Heart right ventricle (tissue), 16 donors: Measurements from ENCODE around the gene PRRG3. TPM values are rescaled to one million over a fixed set of nuclear protein-coding genes. Genes with fewer than 3 reads are reported as not detected.

Experiments
- ATAC-seq, 8 donors: fragments of 200-7000 bp; cut with Tn5 transposase; one replicate each; pipeline ENCODE4 v1.9.1; 2020; ENCODE audit warnings: mild to moderate bottlenecking in 8 of 8, moderate library complexity in 8 of 8, moderate number of reproducible peaks in 1 of 8
- DNase-seq, 2 donors: peaks; one replicate each; pipeline ENCODE4 v3.0.0-alpha.2; 2020
- H3K27ac ChIP-seq, 10 donors: fragments of 200-600 bp; sonication (generic) in 2 of 10; one replicate each; pipeline versions ENCODE4 v1.5.0 to v1.8.0; 2020 to 2022; ENCODE audit warnings: mild to moderate bottlenecking in 3 of 10
- H3K27me3 ChIP-seq, 7 donors: fragments of 200-600 bp; one replicate each; pipeline ENCODE4 v1.8.0; 2021 to 2022; ENCODE audit warnings: mild to moderate bottlenecking in 2 of 7
- H3K36me3 ChIP-seq, 9 donors: fragments of 200-600 bp; sonication (generic) in 1 of 9; one replicate each; pipeline versions ENCODE4 v1.5.0 to v1.8.0; 2020 to 2022; ENCODE audit warnings: mild to moderate bottlenecking in 2 of 9
- H3K4me1 ChIP-seq, 9 donors: fragments of 200-600 bp; sonication (generic) in 1 of 9; one replicate each; pipeline versions ENCODE4 v1.5.0 to v1.8.0; 2020 to 2022; ENCODE audit warnings: mild to moderate bottlenecking in 4 of 9
- H3K4me3 ChIP-seq, 10 donors: fragments of 200-600 bp; sonication (generic) in 2 of 10; one replicate each; pipeline versions ENCODE4 v1.5.0 to v1.8.0; 2020 to 2022; ENCODE audit warnings: mild to moderate bottlenecking in 7 of 10, moderate library complexity in 2 of 10
- H3K9me3 ChIP-seq, 11 donors: fragments of 200-600 bp in 10 of 11; sonication (generic) in 2 of 11; one replicate each; pipeline versions ENCODE4 v1.5.0 to v1.8.0; 2013 to 2022; ENCODE audit warnings: mild to moderate bottlenecking in 2 of 11, control low read depth in 1 of 11, moderate library complexity in 1 of 11
- WGBS, 2 donors: extraction: QIAGEN DNeasy Blood & Tissue Kit; methylation state at CpG; one replicate each; pipeline ENCODE4 v1.1.7; 2013; ENCODE audit warnings: inconsistent platforms in 1 of 2; 5-methylcytosine and 5-hydroxymethylcytosine counted together
- intact Hi-C, 10 donors: fragments of 100-400 bp; cut with DNase I; formaldehyde crosslinking; loops; one replicate each; pipeline versions ENCODE4 v1.11.1 to v1.14.2; 2022
- long read RNA-seq, 3 donors: library from polyadenylated mRNA; unstranded; transcript quantifications; one replicate each; pipeline ENCODE4 v2.0.0, GENCODE V29; 2020 to 2021
- polyA plus RNA-seq, 2 donors: library from polyadenylated mRNA; stranded (reverse); fragments of 200-250 nt; gene quantifications; one replicate each; pipeline ENCODE4 v1.2.3, GENCODE V29; 2013
- total RNA-seq, 10 donors: library from RNA; stranded (reverse); fragmentation: NEBNext Ultra II Directional in 3 of 10; extraction: Animal tissue kit (Norgen Biotek cat#: 25700) in 3 of 10; gene quantifications; one replicate each; pipeline versions ENCODE4 v1.2.1 to v1.2.4, GENCODE V29; 2021 to 2023
- TF ChIP-seq, protein P1 (sequence below), 9 donors: fragments of 200-600 bp; sonication (generic) in 2 of 9; IDR thresholded peaks; one replicate each; pipeline versions ENCODE4 v1.5.0 to v1.8.0; 2021 to 2022; ENCODE audit warnings: antibody characterized with exemption in 9 of 9, mild to moderate bottlenecking in 5 of 9, moderate library complexity in 1 of 9
- donor health status: Arrhythmogenic right ventricular cardiomyopathy.
- donor health status: ischemic (EF 13 %, LVEDD 7.1; RV severe dilation, severe dysfunction).
- donor health status: healthy with polysubstance abuse.
- donor health status: DM: no; HTN: yes; CAD: no.
- donor health status: DM: no; HTN: no; CAD: no.
- donor health status: ischemic (EF 25% LVEDD 6.9; RV normal size, moderate dysfunction).
- donor health status: ischemic (EF 25% LVEDD 5.7; RV mildly dilated, moderate dysfunction).
- donor health status: healthy.
- donor health status: DM: yes; HTN: yes; CAD: no.
- donor health status: Ischemic cardiomyopathy.
- donor health status: ischemic (EF 35%, LVEDD 5.7; RV mildly dilated, moderate dysfunction).
- donor health status: nonischemic (EF 11% LVEDD 7.7; RV severe dilation, severe dysfunction).
- donor health status: DM: yes; HTN: yes; CAD: no.
- donor health status: PGD.
- donor health status: ischemic (EF 29% LVEDD 5.4; RV normal size, mild dysfunction).
- donor health status: nonischemic (EF 23%, LVEDD 6.1; RV moderate dilation, normal function).

PRRG3 gene
- 1 to 10 TPM; 1.4 to 4.4 (median 2.5) TPM for total RNA-seq
- polyA plus RNA-seq, result 1 to 10 TPM in 1 of 2 donors, under 1 TPM in 1; 0.20 to 1.0 TPM
- long read RNA-seq, donor 1, partial matches to known transcripts, result 0 of 3 reads
- long read RNA-seq, donor 1, other reads (novel, unspliced or antisense), result 1 of 3 reads
- long read RNA-seq, donor 2, partial matches to known transcripts, result 0 of 2 reads
- long read RNA-seq, donor 2, other reads (novel, unspliced or antisense), result 1 of 2 reads
- long read RNA-seq, donor 3, result 0 reads

DNA sequence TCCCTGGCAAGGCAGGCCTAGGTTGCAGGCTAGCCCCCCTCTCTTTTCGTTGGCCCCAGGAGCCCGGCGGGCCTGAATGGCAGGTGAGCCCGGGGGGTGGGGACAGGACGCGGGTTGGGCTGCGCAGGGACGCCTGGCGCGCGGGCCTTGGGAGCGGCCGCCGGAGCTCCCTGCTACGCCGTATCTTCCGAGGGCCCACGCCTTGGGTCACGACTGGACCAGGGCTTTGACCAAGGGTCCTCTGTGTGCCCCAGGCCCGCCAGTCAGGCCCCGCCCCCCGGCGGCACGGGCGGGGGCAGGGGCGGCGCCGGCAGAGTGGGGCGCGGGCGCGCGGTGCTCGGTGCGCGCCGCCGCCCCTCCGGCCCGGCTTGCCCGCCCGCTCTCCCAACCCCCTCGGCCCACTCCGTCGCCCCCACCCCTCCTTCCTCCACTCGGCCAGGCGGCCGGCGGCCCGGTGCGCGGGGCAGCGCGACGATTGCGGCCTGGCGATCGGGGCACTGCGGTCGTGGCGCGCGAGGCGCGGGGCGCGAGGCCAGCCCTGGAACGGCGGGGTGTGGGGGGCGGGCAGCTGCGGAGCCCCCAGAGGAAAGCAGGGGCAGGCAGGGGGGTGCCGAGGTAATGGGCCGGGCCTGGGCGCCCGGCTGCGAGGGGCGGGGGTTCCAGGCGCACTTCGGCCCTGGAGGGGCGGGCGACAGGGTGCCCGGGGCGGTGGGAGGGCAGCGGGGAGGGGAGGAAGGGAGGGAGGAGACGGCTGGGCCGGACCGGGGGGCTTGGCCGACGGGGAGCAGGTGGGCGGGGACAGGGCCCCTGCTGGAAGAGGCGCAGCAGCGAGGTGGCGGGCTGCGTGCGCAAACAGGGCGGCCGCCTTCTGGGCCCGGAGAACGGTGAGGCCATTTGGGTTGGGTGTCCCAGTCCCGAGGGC lies at the start of gene PRRG3:
TSS of gene PRRG3 (plus strand) at position 798 of the 922 bp plus-strand sequence. CDS start 3,357 bp downstream, outside the sequence.
- intact Hi-C loops, result no loop called here
- DNase-seq (peak in 1 of 2 donors; percentile 24), ATAC-seq (peak in 6 of 8 donors; percentile 35 to 69 (median 58))
- no peaks in the 10 kb centered on the region for H3K36me3 ChIP-seq
- TF ChIP-seq, protein P1, sequence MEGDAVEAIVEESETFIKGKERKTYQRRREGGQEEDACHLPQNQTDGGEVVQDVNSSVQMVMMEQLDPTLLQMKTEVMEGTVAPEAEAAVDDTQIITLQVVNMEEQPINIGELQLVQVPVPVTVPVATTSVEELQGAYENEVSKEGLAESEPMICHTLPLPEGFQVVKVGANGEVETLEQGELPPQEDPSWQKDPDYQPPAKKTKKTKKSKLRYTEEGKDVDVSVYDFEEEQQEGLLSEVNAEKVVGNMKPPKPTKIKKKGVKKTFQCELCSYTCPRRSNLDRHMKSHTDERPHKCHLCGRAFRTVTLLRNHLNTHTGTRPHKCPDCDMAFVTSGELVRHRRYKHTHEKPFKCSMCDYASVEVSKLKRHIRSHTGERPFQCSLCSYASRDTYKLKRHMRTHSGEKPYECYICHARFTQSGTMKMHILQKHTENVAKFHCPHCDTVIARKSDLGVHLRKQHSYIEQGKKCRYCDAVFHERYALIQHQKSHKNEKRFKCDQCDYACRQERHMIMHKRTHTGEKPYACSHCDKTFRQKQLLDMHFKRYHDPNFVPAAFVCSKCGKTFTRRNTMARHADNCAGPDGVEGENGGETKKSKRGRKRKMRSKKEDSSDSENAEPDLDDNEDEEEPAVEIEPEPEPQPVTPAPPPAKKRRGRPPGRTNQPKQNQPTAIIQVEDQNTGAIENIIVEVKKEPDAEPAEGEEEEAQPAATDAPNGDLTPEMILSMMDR (IDR thresholded peaks at IDR 0.05), result peak in 3 of 9 donors; percentile 21 to 32 (median 21)
- 0 to 2% methylated on average over 34 to 86 of the region's 100 CpGs for WGBS, 2 donors
- H3K4me3 ChIP-seq, result peak within 1 kb of the TSS in 9 of 10 donors; percentile 9 to 48 (median 42)
- H3K27me3 ChIP-seq, result peaks cover 0 to 27% (median 0%) of the 10 kb centered on the region in 7 donors
- H3K4me1 ChIP-seq, result peaks cover 0 to 4% (median 0%) of the 10 kb centered on the region in 9 donors
- H3K9me3 ChIP-seq, result no peaks in the 10 kb centered on the region
- H3K27ac ChIP-seq, result peak within 1 kb of the TSS in 4 of 10 donors; percentile 15 to 53 (median 38)

DNA sequence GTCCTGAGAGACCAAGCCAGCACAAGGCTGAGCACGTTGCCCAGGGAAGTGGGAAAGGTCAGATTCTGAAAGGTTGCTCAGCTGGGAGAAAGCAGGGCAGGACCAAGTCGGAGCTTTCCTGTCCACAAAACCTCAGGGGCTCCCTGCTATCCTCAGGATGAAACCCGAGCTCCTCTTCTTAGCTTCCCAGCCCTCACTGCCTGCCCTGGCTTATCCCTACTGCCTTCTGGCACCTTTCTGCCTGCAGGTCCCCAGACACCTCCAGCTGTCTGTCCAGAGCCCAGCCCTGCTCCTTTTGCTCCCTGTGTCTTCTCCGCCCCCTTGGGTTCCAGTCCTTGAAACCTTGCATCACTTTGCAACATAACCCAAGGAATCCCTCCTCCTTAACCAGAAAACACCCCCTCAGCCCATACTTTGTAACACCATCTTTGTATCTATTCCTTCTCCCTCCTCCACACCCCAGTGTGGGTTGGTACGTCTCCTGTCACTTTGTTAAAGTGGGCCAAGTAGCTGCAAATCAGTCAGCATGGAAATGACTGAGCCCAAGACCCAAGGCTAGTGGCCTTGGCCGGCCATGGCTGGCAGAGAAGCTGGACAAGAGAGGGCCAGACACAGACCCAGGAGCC lies 20.0 kb upstream of the PRRG3 start:
- intact Hi-C loops, result loop anchor here in 2 of 10 donors (10.0 kb wide), 2 partner anchors 160 to 520 kb away; no protein-coding TSS in a partner anchor
- H3K27me3 ChIP-seq, result peaks cover 0 to 2% (median 0%) of the 10 kb centered on the region in 7 donors

DNA sequence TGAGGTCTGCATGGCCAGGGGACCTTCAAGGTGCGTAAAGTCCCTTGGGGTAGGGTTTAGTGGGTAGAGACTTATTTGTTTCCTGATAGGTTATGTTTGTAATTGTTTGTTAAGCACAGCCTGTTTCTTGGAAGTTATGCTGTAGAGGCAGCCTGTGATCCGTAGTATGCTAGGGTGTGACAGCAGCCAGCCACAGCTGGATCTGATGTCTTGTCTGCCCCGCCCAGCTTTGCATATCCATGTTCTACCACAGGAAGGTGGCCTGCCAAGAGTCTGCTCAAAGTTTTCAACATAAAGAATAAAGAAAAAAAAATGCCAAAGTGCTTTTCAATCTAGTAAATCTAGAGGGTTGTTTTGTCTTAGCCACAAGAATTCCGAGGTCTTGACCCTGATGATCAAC lies 19.1 kb upstream of the PRRG3 start:
- TF ChIP-seq, protein P1 (IDR thresholded peaks at IDR 0.05), result no peak
- DNase-seq (no peak), ATAC-seq (no peak)
- no peaks in the 10 kb centered on the region for H3K36me3 ChIP-seq
- no peaks in the 10 kb centered on the region for H3K4me1 ChIP-seq
- no peaks in the 10 kb centered on the region for H3K27me3 ChIP-seq
- intact Hi-C loops, result loop anchor here in 2 of 10 donors (10.0 kb wide), 2 partner anchors 161 to 521 kb away; no protein-coding TSS in a partner anchor
- no peak overlapping the region for H3K4me3 ChIP-seq
- H3K9me3 ChIP-seq, result no peaks in the 10 kb centered on the region
- H3K27ac ChIP-seq, result no peak overlapping the region
- 62 to 86% methylated on average over 4 of the region's 4 CpGs for WGBS, 2 donors

More for the DNA sequence above, 20.0 kb upstream of the PRRG3 start:
- no peak for ATAC-seq
- H3K4me3 ChIP-seq, result no peak overlapping the region
- whole genome bisulfite sequencing, 2 donors, result 74 to 78% methylated on average over 6 of the region's 6 CpGs
- H3K9me3 ChIP-seq, result no peaks in the 10 kb centered on the region
- DNase-seq, result no peak
- H3K36me3 ChIP-seq, result no peaks in the 10 kb centered on the region
- TF ChIP-seq, protein P1 (IDR thresholded peaks at IDR 0.05), result no peak
- no peak overlapping the region for H3K27ac ChIP-seq
- no peaks in the 10 kb centered on the region for H3K4me1 ChIP-seq
